CD1c-positive myeloid dendritic cell (primary cell): ENCODE results near the gene SCN3A.

Experiments used
- DNase-seq: peaks from one replicate; pipeline ENCODE4 v3.0.0-alpha.2; 2016; ENCODE audit errors: extremely low spot score

The SCN3A gene

DNA sequence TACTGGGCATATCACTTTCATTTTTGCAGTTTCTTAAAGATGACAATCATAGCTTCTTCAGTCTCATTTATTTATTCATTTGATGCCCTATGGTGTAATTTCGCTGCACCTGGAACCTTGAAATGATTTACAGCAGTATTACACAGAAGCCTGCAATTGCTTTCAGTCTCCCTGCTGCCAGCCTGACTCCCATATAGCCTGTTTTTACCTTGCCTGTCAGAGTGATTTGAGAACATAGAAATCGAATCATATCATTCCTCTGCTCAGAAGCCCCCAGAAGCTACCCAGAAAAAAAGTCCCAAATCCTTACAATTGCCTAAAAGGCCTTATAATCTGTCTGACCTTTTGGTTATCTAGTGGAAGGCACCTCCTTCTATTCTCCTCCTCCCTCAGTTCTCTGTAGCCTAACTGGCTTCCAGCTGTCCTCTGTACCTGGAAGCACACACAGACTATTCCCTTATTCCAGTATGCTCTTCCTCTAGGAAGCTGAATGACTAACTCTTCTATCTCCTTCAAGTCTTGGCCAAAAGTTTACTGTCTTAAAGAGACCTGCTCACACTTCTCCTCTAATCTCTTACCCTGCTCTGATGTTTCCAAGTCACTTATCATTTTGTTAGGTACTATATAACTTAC is 12.6 kb downstream of the SCN3A start:
- no peak for DNase-seq

DNA sequence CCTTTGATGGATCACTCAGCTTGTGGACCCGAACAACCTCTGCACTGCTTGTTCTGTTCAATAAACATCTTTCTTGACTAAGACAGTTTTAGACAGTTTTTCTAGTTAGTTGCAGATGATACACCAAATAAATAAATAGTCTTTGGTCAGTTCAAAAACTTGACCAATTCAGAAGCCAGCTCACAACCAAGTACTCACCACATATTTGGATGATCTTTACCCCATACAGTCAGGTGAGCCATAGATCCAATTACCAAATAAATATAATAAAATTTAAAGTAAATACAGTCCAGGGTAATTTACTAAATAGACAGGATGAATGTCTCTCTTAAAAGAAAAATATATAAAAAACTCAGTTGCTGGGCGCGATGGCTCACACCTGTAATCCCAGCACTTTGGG is 18.2 kb downstream of the SCN3A start:
- no peak for DNase-seq

DNA sequence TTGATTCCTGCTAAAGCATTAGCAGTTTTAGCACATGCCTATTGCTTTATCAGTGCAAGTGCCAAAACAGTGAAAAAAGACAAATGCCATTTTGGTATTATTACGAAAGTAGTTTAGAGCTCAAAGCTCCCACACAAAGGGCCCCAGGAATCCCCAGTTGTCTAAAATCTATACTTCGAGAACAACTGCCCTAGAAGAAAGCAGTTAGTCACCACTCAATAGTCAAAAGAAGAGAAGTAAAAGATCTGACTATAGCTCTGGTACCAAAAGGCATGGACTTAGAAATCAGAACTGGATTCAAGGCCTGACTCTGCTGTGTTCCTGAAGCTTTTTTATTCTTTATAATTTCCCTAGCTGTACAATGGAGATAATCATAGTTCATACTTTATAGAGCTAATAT is 21.8 kb downstream of the SCN3A start:
- DNase-seq, result no peak

DNA sequence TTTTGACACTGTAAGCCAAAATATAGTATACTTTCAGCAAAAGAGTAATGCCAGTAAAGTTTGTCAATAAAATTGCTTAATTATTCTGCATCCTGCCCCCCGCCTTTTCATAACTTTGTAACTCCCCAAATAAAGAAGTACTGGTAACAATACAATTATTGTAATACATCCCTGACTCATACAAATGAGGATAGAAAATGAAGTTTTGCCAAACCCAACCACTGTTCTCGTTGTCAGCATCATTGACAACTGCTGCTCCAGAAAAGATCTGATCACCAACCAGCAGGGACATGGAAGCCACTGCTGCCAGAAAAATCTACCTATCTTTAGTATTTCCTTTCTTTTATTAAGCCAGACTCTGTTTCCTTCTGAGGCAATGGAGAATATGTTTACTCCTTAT is 27.1 kb downstream of the SCN3A start:
- no peak for DNase-seq

DNA sequence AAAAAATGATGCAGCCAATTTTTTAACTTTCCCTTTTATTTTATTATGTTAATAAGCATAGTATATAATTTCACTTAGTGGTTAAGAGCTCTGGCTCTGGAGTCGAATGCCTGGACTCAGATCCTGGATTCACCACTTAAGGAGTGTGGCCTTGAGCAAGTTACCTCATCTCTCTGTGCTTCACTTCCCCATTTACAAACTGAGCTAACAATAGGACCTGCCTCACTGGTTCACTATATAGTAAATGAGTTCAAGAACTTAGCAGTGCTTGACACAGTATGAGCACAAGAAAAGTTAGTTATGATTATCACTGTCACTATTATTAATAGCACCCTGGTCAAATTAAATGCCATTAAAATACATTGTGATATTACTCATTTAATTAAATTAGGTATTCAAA is 30.6 kb downstream of the SCN3A start:
- DNase-seq, result no peak

DNA sequence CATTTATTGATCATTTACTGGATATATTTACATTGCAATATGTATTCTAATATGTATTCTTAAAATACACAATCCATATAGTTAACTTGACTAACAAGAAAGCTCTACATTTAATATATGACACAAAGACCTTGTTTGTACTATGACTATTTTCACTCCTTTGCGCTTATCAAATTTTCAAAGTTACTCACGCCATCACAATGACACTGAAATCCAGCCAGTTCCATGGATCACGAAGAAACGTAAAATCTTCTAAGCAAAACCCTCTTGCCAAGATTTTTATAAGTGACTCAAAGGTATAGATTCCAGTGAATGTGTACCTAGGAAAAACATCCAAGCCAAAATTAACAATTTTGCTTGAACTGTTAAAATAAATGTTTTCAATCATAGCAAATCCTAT is 39.6 kb downstream of the SCN3A start:
- DNase-seq, result no peak

DNA sequence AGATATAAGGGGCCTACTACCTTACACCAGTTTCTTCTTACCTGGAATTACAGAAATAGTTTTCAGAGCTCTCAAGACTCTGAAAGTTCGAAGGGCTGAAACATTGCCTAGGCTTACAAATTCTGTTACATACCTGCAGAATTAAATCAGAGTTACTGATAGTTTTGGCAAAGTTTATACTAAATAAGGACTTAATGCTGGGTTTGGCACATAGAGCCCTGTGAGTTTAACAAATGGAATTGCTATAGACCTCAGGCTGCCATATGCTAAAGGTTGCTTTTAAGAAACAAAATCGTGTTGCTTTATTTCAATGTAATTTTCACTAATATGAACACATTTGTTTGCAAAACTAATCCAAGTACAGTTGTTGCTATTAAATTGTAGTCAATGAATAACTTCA is 40.1 kb downstream of the SCN3A start:
- no peak for DNase-seq

DNA sequence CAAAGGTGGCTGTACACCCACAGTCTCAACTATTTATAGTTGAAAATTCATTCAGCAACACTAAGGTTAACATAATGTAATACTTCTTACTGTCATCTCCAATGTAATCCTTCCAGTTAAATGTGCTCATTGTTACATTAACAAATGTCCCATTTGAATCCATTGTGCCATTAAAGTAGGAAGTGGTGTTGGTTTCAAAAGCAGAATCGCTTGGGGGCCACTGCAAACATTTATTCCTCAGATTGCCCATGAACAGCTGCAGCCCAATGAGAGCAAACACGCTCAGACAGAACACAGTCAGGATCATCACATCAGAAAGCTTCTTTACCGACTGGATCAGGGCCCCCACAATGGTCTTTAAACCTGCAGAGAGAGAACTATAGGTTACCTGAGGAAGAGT is 41.4 kb downstream of the SCN3A start:
- DNase-seq, result no peak

DNA sequence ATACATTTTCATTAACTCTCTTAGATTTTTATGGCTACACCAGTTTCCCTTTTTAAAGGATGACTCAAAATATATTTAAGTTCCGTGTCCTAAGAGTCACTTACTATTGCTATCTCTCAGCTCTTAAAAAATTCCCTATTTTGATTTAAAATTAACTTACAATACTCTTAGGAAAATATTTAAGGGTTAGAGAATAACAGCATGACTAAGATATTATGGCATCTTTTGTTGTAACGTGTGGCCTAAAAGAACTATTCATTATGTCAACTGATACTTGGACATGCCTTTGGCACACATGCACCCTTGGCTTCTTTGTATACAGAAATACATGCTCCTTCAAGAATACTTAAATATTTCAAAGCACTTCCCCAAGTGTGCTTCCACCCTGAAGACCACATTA is 42.3 kb downstream of the SCN3A start:
- DNase-seq, result no peak

DNA sequence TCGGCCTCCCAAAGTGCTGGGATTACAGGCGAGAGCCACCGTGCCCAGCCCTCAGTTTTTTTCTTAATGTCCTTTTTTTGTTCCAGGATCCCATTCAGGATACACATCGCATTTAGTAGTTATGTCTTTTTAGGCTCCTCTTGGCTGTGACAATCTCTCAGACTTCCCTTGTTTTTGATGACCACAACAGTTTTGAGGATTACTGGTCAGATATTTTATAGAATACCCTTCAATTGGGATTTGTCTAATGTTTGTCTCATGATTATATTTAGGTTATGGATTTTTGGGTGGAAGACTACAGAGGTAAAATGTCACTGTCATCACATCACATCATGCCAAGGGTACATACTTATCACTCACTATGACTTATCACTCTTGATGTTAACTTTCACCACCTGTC is 46.7 kb downstream of the SCN3A start:
- no peak for DNase-seq

DNA sequence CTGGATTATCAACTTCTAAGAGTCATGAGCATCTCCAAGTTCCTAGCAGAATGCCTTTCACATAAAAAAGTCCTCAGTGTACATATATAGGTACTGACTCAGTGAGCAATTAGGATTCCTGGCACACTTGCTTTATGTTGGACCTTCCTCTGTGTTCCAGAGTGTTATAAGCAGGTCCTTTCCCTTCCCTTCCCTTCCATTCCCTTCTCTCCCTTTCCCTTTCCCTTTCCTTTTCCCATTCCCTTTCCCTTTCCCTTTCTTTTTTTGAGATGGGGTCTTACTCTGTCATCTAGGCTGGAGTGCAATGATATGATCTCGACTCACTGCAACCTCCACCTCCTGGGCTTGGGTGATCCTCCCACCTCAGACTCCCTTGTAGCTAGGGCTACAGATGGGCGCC is 48.7 kb downstream of the SCN3A start:
- DNase-seq, result no peak

DNA sequence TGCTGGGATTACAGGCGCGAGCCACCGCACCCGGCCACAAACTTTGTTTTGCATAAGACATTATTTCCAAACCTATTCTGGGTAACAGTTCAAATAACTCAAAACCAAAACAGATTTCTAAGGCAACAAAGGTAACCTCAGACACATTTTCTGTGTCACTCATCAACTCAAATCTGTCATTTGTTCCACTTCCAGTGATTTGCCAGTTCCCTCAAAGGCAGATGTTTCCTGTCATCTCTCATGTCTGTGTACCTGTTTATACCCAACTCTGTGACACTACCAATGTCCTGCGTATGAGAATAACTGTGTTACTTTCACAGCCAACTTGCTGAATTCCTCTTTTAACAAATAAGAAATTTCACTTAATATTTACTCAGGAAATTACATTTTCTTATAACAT is 54.4 kb downstream of the SCN3A start:
- no peak for DNase-seq

DNA sequence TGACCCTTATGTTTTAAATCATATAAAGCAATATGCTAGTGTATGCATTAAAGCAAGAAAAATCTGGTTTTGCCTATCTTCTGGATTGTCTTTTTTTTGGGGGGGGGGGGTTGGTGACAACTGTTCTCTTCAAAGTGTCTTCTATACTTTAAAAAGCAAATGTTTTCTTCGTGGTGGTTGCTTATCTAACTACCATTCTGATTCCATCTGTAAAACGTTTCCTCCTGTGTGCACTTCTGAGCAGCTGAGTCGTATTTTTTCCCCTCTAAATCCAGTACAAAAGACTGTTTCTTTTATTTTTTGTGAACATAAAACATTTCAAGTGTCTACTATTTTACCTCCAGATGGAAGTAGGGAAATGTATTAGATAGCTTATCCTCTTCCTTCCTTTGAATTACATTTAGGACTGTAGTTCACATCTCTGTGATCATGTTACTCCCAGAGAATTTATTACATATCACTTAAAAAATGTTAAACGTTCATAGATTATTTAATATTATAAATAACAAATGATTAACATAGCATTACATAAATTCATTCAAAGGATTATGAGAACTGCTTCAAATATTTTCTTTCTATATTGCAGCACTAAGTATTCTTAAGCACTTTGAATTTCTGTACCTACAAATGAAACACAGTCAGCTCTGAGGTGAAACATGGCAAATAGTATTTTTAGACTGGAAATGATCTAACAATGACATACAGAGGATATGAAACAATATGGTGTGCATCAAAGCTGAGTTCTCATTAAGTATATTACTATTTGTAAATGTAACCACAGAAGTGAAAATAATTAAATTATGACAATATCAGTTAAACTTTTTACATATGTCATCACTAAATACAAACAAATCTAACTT is 56.4 kb downstream of the SCN3A start:
- DNase-seq, result no peak

DNA sequence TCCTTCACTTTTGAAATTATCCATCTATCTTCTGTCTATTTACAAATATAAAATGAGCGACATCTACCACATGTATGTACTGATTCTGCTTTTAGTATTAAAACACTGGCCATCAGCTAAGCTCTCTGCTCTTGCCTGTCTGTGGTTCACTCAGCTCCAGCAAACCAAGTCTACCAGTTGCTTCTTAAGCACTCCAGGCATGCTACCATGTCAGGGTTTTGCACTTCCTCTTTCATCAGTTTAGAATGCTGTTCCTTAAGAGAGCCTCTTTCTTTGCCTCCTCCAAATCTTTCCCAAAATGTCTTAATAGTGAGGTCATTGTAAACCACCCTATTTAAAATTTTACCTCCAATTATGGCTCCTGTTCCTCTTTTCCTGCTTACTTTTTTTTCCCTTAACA is 59.5 kb downstream of the SCN3A start:
- peak; percentile 7 for DNase-seq

DNA sequence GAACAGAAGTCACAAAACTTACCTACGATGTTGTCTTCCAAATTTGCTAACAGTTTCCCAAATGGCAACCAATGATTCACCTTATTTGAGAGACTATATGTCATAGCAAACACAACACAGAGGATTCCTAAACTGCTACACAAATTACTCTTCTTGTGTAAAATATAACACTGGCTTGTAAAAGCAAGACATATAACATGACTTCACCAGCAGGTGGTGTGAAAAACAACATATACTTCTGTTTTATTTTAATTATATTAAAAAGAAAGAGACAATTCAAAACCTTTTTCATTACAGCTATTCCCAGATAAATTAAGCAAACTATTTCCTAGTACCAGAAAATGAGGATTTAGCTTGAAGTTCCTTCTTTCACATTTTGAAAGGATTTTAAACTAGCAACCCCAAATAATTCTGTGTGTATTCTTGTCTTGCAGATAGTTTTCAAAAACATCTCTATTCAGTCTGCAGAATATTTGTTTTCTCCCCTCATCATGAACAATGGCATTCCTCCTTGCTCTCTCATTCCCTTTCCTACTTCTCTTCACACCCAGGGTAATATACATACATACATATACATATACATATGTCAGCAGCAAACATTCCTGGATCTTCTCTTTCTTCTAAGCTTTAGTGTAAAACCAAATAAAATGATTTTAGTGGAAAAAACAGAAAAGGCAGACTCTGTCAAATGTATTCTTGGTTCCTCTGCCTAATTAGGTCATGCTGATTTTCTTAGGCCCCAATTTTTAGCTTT is 62.1 kb downstream of the SCN3A start:
- DNase-seq, result no peak

DNA sequence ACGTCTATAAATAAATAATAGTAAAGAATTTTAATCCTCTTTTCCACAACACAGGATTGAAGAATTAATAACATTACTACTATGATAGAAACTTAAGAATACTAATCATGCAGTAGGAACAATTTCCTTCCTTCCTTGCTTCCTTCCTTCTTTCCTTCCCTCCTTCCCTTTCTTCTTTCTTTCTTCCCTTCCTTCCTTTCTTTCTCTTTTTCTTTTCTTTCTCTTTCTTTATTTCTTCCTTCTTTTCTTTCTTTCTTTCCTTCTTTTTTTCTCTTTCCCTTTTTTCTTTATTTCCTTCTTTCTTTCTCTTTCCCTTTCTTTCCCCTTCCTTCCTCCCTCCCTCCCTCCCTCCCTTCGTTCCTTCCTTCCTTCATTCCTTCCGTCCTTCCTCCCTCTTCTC is 77.6 kb downstream of the SCN3A start:
- no peak for DNase-seq

DNA sequence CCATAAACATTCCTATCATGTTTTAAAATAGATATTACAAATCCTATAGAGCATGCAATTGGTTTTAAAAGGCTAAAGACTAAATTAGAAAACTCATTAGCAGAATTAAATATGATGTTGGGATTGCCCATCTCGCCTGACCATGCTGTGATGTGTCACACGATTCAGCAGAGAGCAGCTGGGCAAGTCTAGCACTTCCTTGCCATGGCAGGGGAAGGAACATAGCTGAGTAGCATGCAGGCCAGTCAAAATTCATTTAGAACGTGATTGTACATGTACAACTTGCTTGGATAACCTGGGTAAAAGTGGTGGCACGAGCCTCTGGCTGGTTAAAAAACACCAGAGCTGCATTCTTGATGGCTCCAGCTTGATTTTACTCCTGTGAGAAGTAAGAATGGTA is 81.3 kb downstream of the SCN3A start:
- no peak for DNase-seq

DNA sequence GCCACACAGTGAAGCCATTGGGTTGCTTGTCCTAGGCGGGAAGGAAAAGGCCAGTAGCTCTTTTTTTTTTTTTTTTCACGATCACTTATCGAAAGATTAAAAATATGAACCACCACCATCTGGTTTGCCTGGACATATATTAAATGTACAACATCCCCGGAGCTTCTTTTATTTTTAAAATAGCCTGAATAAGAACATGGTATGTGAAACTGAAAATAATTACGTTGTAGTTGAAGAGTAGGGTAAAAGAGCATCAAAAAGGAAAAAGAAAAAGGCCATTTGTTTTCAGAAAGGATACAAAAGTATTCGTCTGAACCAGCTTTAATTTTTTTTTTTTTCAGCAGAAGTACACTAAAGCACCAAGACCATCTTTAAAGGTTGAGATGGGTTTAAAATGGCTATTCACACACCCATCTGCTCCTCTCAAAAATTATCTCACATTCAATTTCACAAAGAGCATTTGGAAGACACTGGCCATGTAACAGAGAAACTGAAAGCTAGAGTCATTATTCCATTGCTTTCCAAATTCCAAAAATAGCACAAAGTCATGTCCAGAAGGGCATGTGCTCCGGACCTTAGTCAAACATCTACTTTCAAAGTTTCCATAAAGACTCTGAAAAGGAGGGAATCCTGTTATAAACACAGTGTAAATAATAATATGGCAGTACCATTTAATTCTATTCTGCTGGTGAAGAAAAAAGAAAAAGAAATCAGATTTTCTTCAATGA is 82.9 kb downstream of the SCN3A start:
- DNase-seq, result no peak

DNA sequence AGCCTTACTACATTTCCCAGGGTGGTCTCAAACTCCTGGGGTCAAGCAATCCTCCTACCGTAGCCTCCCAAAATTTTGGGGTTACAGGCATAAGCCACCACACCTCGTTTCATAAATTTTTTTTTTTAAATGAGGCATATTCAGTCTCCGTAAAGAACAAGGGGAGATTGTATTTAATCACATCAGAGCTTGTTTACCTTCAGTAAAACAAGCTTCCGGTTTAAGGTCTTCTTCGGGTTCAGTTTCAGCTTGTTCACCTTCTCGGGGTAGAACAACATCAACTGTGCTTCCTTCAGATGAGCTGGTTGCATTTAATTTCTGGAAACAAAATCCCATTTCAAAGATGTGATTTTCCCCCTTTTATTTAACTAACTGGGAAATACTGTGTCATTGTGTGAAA is 88.6 kb downstream of the SCN3A start:
- DNase-seq, result no peak

DNA sequence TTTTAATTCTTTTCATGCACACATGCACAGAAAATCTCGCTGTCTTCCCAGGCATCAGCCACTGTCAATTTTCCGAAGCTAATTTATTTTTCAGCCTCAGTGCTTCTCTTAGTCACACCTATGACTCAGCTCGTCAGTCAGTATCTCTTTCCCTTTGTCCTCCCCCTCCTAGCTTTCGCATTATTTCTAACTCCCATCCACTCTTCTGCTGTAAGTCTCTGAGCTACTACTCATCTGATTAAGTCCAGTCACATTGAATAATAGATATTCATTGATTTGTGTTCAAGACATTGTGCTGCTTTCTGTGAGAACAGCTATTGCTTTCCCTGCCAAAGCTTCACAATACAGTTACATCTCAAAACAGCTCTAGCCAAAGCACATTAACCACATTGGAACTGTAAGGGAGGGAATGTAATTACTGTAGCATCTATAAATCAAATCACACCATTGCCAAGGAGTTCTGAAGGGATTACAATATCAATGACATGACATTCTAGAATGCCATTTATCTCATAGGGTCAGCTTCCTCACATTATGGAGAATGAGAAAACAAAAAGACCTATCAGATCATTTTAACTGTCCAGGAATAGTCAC is 89.4 kb downstream of the SCN3A start:
- no peak for DNase-seq

DNA sequence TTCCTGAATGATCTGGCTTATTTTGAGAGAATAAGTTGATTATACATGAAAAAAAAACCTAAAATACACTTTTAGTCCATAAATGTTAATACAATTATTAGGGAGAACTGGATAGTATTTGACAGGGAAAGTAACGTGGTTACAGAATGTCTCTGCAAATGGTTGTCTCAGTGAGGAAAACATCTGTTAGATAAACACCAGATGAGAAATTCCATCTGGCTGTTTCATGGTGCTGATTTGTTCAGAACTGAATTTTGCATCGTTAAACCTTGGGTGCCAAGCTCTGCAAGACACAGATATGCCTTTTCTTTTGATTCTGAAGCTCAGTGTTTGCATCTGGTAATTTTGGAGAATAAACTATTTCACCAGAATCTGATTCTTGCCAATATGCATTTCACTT is 90.4 kb downstream of the SCN3A start:
- no peak for DNase-seq

DNA sequence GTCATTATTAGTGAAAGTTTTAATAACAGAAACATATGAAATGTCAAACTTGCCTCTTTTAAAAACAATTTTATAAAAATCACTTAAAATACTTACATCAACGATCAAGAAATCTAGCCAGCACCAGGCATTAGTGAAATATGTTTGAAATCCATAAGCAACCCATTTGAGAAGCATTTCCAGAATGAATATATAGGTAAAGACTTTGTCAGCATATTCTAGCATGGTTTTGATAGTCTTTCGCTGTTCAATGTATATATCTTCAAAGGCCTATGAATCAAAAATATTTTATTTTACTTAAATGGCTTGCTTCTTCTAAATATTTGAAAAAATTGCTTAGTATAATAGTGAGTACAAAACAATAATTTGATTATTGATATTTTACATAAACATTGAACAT is 91.1 kb downstream of the SCN3A start:
- DNase-seq, result no peak
